GM12878 (cell line): ENCODE results near the gene UBC. TPM values are rescaled to one million over a fixed set of nuclear protein-coding genes. Genes with fewer than 3 reads are reported as not detected.

Experiments used
- ATAC-seq: fragments of 200-7000 bp; cut with Tn5 transposase; 3 replicates; pipeline ENCODE4 v1.9.1; 2020; ENCODE audit warnings: mild to moderate bottlenecking, moderate library complexity
- BruUV-seq: library from RNA; stranded (reverse); fragments of 400-500 nt; replicated peaks from 2 replicates; lab custom pipeline; 2021; lab: Mats Ljungman, UMichigan
- CTCF ChIA-PET: fragments of 300-600 bp; sonication (Branson Sonifier 250); formaldehyde crosslinking; extraction: SDS; loops from one replicate; lab custom pipeline; 2021; ENCODE audit warnings: inconsistent platforms; lab: Yijun Ruan, JAX
- POLR2A ChIA-PET: fragments of 350-600 bp; formaldehyde crosslinking; extraction: SDS; loops from one replicate; lab custom pipeline; 2021; ENCODE audit warnings: inconsistent platforms; lab: Charles Lee
- RAD21 ChIA-PET: fragments of 300-600 bp; sonication (Branson Sonifier 250); formaldehyde crosslinking; loops from one replicate; lab custom pipeline; 2023; ENCODE audit warnings: antibody characterized with exemption; ENCODE audit not compliant: unreplicated experiment; lab: Charles Lee
- SMC1A ChIA-PET: fragments of 300-600 bp; sonication (Branson Sonifier 250); formaldehyde crosslinking; loops from one replicate; lab custom pipeline; 2023; ENCODE audit not compliant: unreplicated experiment, uncharacterized antibody; lab: Charles Lee
- DNase-seq: peaks from one replicate; pipeline ENCODE4 v3.0.0-alpha.2; 2011; ENCODE audit warnings: low read depth, low spot score
- FAIRE-seq: peaks from 3 replicates; lab custom pipeline; 2011; peaks lifted over from hg19 to GRCh38; lab: Jason Lieb, UNC
- H2AFZ ChIP-seq: 2 replicates; pipeline ENCODE4 v1.6.0; 2011; ENCODE audit warnings: low read depth, low read length, control low read depth; ENCODE audit not compliant: control insufficient read depth
- H3K27ac ChIP-seq: 2 replicates; pipeline ENCODE4 v1.5.1; 2011; ENCODE audit warnings: control low read depth; ENCODE audit not compliant: control insufficient read depth, insufficient read depth
- H3K27me3 ChIP-seq, 2 experiments: replicated peaks in 1 of 2; 2 replicates each; pipeline versions ENCODE4 v1.6.0 to v1.6.1; 2011; ENCODE audit warnings: low read length in 1 of 2; ENCODE audit not compliant: control insufficient read depth in 2 of 2, insufficient read depth in 2 of 2
- H3K36me3 ChIP-seq, 2 experiments: 2 replicates each; pipeline ENCODE4 v1.5.1; 2011; ENCODE audit warnings: low read length in 1 of 2; ENCODE audit not compliant: control insufficient read depth in 2 of 2, insufficient read depth in 2 of 2
- H3K4me1 ChIP-seq: 2 replicates; pipeline ENCODE4 v1.6.1; 2011; ENCODE audit warnings: mild to moderate bottlenecking, low read length, moderate library complexity, mixed read lengths; ENCODE audit not compliant: control insufficient read depth, insufficient read depth
- H3K4me2 ChIP-seq: 2 replicates; pipeline ENCODE4 v1.6.0; 2011; ENCODE audit warnings: control low read depth; ENCODE audit not compliant: control insufficient read depth, insufficient read depth
- H3K4me3 ChIP-seq: fragments of 200-600 bp; sonication (generic); 2 replicates; pipeline ENCODE4 v1.5.1; 2016
- H3K79me2 ChIP-seq: 2 replicates; pipeline ENCODE4 v1.6.0; 2011; ENCODE audit warnings: low read length; ENCODE audit not compliant: control insufficient read depth, insufficient read depth
- H3K9ac ChIP-seq: 2 replicates; pipeline ENCODE4 v1.8.0; 2011; ENCODE audit warnings: low read length, control low read depth, mixed read lengths; ENCODE audit not compliant: control insufficient read depth, insufficient read depth
- H3K9me3 ChIP-seq: replicated peaks from 3 replicates; pipeline ENCODE4 v1.5.1; 2011; ENCODE audit warnings: mild to moderate bottlenecking, low read length; ENCODE audit not compliant: control insufficient read depth, insufficient read depth
- H4K20me1 ChIP-seq: 2 replicates; pipeline ENCODE4 v1.6.0; 2011; ENCODE audit not compliant: control insufficient read depth, insufficient read depth
- BCL11A ChIP-seq: IDR thresholded peaks from 2 replicates; pipeline ENCODE4 v1.6.1; 2011; ENCODE audit warnings: low read depth, low read length
- CBFB ChIP-seq: IDR thresholded peaks from 2 replicates; pipeline ENCODE4 v1.6.1; 2016; ENCODE audit warnings: antibody characterized with exemption, low read depth
- E2F8 ChIP-seq: fragments of 450-650 bp; IDR thresholded peaks from 2 replicates; pipeline ENCODE4 v1.6.1; 2018; ENCODE audit warnings: mild to moderate bottlenecking, low read depth, moderate library complexity; ENCODE audit not compliant: partially characterized antibody
- ETV6 ChIP-seq, 2 experiments: fragments of 450-650 bp in 1 of 2; IDR thresholded peaks in 1 of 2; conservative IDR thresholded peaks in 1 of 2; 2 replicates each; pipeline ENCODE4 v1.6.1; 2014; ENCODE audit warnings: antibody characterized with exemption in 1 of 2, borderline replicate concordance in 1 of 2, low read depth in 1 of 2, mild to moderate bottlenecking in 1 of 2, moderate library complexity in 1 of 2
- FOXK2 ChIP-seq: fragments of 450-650 bp; IDR thresholded peaks from 2 replicates; pipeline ENCODE4 v1.6.1; 2017; ENCODE audit warnings: mild to moderate bottlenecking, moderate library complexity
- MXI1 ChIP-seq: fragments of 150-350 bp; IDR thresholded peaks from 2 replicates; pipeline ENCODE4 v1.6.1; 2011; ENCODE audit warnings: low read depth, mild to moderate bottlenecking, inconsistent platforms, low read length, improper control_type of control experiment
- MYB ChIP-seq: fragments of 150-350 bp; IDR thresholded peaks from 2 replicates; pipeline ENCODE4 v1.6.1; 2014; ENCODE audit warnings: mild to moderate bottlenecking, low read depth, low read length, borderline replicate concordance
- RB1 ChIP-seq: fragments of 450-650 bp; formaldehyde crosslinking; IDR thresholded peaks from 2 replicates; pipeline ENCODE4 v1.6.1; 2017; ENCODE audit warnings: mild to moderate bottlenecking, borderline replicate concordance
- RBBP5 ChIP-seq: fragments of 200-600 bp; sonication (generic); conservative IDR thresholded peaks from 2 replicates; pipeline ENCODE4 v1.6.1; 2016
- RCOR1 ChIP-seq: conservative IDR thresholded peaks from 2 replicates; pipeline ENCODE4 v1.6.1; 2012; ENCODE audit warnings: low read depth, low read length, improper control_type of control experiment
- SP1 ChIP-seq: IDR thresholded peaks from one replicate; pipeline ENCODE4 v1.6.1; 2011; ENCODE audit warnings: low read depth, low read length
- ZNF274 ChIP-seq: IDR thresholded peaks from one replicate; pipeline ENCODE4 v1.8.0; 2011; ENCODE audit not compliant: insufficient read length, insufficient read depth
- WGBS: methylation state at CpG from one replicate; pipeline ENCODE4 v1.1.6; 2016; ENCODE audit warnings: low lambda C conversion rate; ENCODE audit not compliant: insufficient replicate concordance, insufficient coverage; ENCODE audit errors: missing lambda C conversion rate; 5-methylcytosine and 5-hydroxymethylcytosine counted together
- in situ Hi-C: fragments of 300-500 bp; cut with MboI; formaldehyde crosslinking; loops from 9 replicates; pipeline ENCODE4 v1.14.3; 2018; ENCODE audit warnings: mixed read lengths
- intact Hi-C: fragments of 100-400 bp; cut with micrococcal nuclease; formaldehyde crosslinking; loops from one replicate; pipeline ENCODE4 v1.14.2; 2022; ENCODE audit not compliant: unreplicated experiment
- polyA plus RNA-seq, 11 experiments: library from polyadenylated mRNA; depleted of rRNA in 4 of 11; unstranded in 6 of 11; stranded (reverse) in 5 of 11; fragments of >200 nt; fragmentation: Nextera tagmentation in 4 of 11; fragmentation: Illumina TruSeq in 1 of 11; extraction: Ambion mirVana in 4 of 11; extraction: Trizol in 1 of 11; gene quantifications; 1 replicate in 1 of 11; 2 replicates in 10 of 11; pipeline versions ENCODE4 v1.2.1 to v1.2.3, GENCODE V29; 2011 to 2016; ENCODE audit warnings: inconsistent platforms in 2 of 11, missing spikeins in 2 of 11, low read depth in 1 of 11
- total RNA-seq, 4 experiments: library from RNA; depleted of rRNA in 3 of 4; stranded (reverse); fragments of >200 nt in 3 of 4; fragmentation: Illumina TruSeq in 1 of 4; extraction: Trizol in 1 of 4; gene quantifications; 2 replicates each; pipeline versions ENCODE4 v1.2.1 to v1.2.3, GENCODE V29; 2013 to 2021

UBC gene
- total and polyA plus RNA-seq, 10 of the 15 experiments (the other 5 are each of a cell fraction or from before 2014, with no cell fraction given), result 653 to 1,666 (median 874) TPM

GRCh38 chr12:124930586-124930985, 16.1 kb upstream of the UBC start:
- H3K9me3 ChIP-seq, result no peaks in the 10 kb centered on the region; the same call in 2 of the 3 replicates
- H3K4me1 ChIP-seq, result peaks cover 11% of the 10 kb centered on the region
- H3K79me2 ChIP-seq, result no peaks in the 10 kb centered on the region
- ATAC-seq (no peak), FAIRE-seq (no peak), DNase-seq (no peak)
- H3K36me3 ChIP-seq, result no peaks in the 10 kb centered on the region
- ChIA-PET POLR2A (interaction anchor here (0.7 kb wide), 1 partner anchor 13 kb away, joined by 3 read pairs; no protein-coding TSS in a partner anchor), SMC1A (interaction anchor here (1.0 to 1.4 kb wide), 4 partner anchors 10 to 24 kb away, joined by 3 to 5 read pairs (median 4); partner anchors contain the start of gene UBC), CTCF (interaction anchor here (0.9 to 2.1 kb wide), 2 partner anchors 10 to 12 kb away, joined by 3 to 9 read pairs; no protein-coding TSS in a partner anchor), RAD21 (interaction anchor here (0.6 to 1.1 kb wide), 2 partner anchors 10 to 30 kb away, joined by 3 to 4 read pairs; no protein-coding TSS in a partner anchor)
- intact Hi-C loops (no loop called here), in situ Hi-C loops (no loop called here)
- no peaks in the 10 kb centered on the region for H4K20me1 ChIP-seq
- H3K9ac ChIP-seq, result no peak overlapping the region
- H3K4me3 ChIP-seq, result no peak overlapping the region
- no peak overlapping the region for H3K4me2 ChIP-seq
- BruUV-seq, result no TSS peak
- no peak overlapping the region for H2AFZ ChIP-seq
- H3K27me3 ChIP-seq, result no peaks in the 10 kb centered on the region
- no peak overlapping the region for H3K27ac ChIP-seq
- TF ChIP-seq RBBP5 (no peak), CBFB (no peak), ETV6 (conservative IDR thresholded peaks at IDR 0.05 in 1 of 2, IDR thresholded peaks at IDR 0.05 in 1 of 2; ENCODE audit: borderline replicate concordance in 1 of 2, low read depth in 1 of 2) (no peak)

- no TSS peak for BruUV-seq
- WGBS, result 81% methylated on average over 9 of the region's 9 CpGs
- Histone ChIP-seq H3K27ac (no peak overlapping the region), H3K4me3 (no peak overlapping the region), H3K4me2 (no peak overlapping the region), H3K27me3 (no peaks in the 10 kb centered on the region), H2AFZ (no peak overlapping the region), H3K4me1 (peaks cover 11% of the 10 kb centered on the region), H3K79me2 (no peaks in the 10 kb centered on the region), H4K20me1 (no peaks in the 10 kb centered on the region), H3K36me3 (no peaks in the 10 kb centered on the region), H3K9me3 (no peaks in the 10 kb centered on the region), H3K9ac (no peak overlapping the region)
- RAD21 ChIA-PET, result interaction anchor here (1.1 kb wide), 1 partner anchor 9 kb away, joined by 4 read pairs; no protein-coding TSS in a partner anchor
- POLR2A ChIA-PET, result no interaction called here
- CTCF ChIA-PET, result interaction anchor here (2.1 kb wide), 1 partner anchor 10 kb away, joined by 9 read pairs; no protein-coding TSS in a partner anchor
- SMC1A ChIA-PET, result interaction anchor here (1.0 to 1.3 kb wide), 2 partner anchors 12 to 23 kb away, joined by 3 to 4 read pairs; no protein-coding TSS in a partner anchor
- ATAC-seq (no peak), DNase-seq (no peak), FAIRE-seq (no peak)
- in situ Hi-C loops, result loop anchor here (10.0 kb wide), 1 partner anchor 505 kb away; no protein-coding TSS in a partner anchor
- intact Hi-C loops, result no loop called here
- TF ChIP-seq BCL11A (no peak), SP1 (no peak), MYB (no peak), RB1 (no peak), ZNF274 (no peak), RCOR1 (no peak), FOXK2 (no peak), MXI1 (no peak), E2F8 (no peak)
Measured at GRCh38 chr12:124929649-124930419, 15.4 kb upstream of the UBC start.
